Astrocyte of the spinal cord (primary cell): Measurements from ENCODE around the gene TIAM1.

Source experiments
- DNase-seq: peaks from one replicate; pipeline ENCODE4 v3.0.0; 2011; ENCODE audit warnings: low read depth, low spot score
- H3K4me3 ChIP-seq: 2 replicates; pipeline ENCODE4 v1.5.1; 2011; ENCODE audit warnings: low read depth, mild to moderate bottlenecking, low read length, moderate library complexity
- CTCF ChIP-seq: IDR thresholded peaks from 2 replicates; pipeline ENCODE4 v1.5.1; 2012; ENCODE audit warnings: low read depth, mild to moderate bottlenecking, low read length, inconsistent platforms
- in situ Hi-C: cut with HindIII; loops from 2 replicates; pipeline ENCODE4 v1.10.0; 2017; ENCODE audit warnings: low sequenced_read_pairs

The TIAM1 gene

DNA sequence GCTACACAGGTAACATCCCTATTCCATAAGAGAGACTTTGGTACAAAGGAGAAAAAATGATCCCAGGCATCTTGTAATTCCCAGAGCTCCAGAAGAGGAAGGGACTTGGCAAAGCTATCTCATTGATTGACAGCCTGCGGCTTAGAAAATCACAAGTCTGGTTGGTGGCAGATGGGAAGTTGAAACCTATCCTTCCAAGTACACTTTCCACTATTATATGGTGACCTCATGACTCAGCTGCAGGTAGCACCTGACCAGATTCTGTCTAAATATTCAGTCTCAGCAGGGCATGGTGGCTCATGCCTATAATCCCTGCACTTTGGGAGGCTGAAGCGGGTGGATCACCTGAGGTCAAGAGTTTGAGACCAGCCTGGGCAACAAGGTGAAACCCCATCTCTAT is 89.9 kb downstream of the TIAM1 start:
- H3K4me3 ChIP-seq: no peak overlapping the region
- no peak for TF ChIP-seq CTCF
- in situ Hi-C loops: no loop called here
- no peak for DNase-seq

DNA sequence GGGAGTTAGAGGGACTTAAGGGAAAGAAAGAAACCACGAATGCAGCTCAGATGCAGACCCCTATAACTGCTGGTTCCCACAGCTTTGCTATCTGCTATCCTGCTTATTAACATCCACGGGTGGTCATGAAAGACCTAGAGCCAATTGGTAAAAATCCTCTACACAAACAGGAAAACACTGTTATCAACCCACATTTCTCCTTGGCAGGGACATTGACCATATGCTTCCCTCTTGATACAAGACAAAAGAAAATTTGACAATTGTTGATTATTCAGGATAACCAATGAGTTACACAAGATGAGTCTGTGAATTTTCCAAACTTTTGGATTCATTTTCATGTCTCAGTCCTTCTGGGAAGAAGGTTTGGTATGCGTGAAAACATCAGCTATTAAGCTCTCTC is 90.4 kb downstream of the TIAM1 start:
- in situ Hi-C loops: no loop called here
- DNase-seq: no peak
- TF ChIP-seq CTCF: no peak
- H3K4me3 ChIP-seq: no peak overlapping the region

- DNase-seq: no peak
- TF ChIP-seq CTCF: no peak
These were observed 91.5 kb downstream of the TIAM1 start for GRCh38 chr21:31252611-31253010.

DNA sequence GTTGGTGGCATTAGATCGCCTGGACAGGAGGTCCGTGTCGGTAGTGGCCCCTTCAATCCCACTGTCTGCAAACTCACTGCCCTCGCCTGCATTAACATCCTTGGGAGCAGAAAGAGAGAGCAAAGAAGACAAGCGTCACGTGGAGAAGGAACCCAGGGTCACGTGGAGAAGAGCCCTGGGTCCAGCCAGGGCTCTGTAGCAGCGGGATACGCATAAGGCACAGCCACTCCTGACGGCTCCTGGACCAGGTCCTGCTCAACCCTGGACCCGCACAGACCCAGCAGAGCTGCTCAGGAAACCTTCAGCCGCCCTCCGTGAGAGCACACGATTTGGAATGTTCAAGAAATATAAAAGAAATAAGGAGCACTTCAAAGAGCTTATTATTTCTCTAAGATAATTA is 92.0 kb downstream of the TIAM1 start:
- no peak overlapping the region for H3K4me3 ChIP-seq
- in situ Hi-C loops: no loop called here
- DNase-seq: no peak

More at GRCh38 chr21:31252611-31253010, 91.5 kb downstream of the TIAM1 start:
- in situ Hi-C loops: no loop called here
- H3K4me3 ChIP-seq: no peak overlapping the region

DNA sequence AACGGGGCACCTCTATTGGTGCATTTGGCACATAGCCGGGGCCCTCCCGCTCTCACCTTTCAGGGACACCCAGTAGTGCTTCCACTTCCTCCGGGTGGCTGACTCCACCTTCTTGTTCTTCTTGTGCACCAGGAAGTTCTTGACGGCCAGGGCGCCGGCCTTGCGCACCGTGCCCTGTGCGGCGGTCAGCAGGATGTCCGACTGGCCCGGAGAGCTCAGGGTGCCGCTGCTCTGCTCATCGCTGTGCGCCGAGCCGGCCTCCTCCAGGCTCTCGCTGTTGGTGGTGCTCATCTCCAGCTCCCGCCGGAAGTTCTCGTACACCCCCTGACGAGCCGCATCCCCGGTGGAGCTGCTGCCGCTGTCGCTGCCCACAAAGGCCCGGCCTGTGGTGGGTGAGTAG is 92.4 kb downstream of the TIAM1 start:
- H3K4me3 ChIP-seq: no peak overlapping the region
- no peak for TF ChIP-seq CTCF
- no peak for DNase-seq
- in situ Hi-C loops: no loop called here

More for the DNA sequence above, 92.0 kb downstream of the TIAM1 start:
- TF ChIP-seq CTCF: no peak

DNA sequence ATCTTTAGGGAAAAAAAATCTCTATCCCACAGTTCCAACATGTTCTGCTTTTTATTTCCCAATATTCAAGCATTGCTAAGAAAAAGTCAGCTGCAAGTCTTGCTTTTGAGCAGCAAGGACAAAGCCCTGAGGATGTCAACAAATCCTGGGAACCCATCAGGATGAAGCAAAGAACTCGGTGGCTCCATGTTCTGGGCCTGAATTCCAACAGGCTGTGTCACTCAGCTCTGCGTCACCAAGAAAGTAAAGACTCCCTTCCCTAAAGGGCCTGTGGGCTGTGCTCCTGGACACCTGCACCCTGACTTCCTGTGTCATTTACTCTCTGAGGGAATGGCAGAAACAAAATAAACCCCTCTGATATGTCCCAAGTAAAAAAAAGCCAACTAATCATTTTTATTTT is 95.5 kb downstream of the TIAM1 start:
- in situ Hi-C loops: no loop called here
- no peak overlapping the region for H3K4me3 ChIP-seq
- TF ChIP-seq CTCF: no peak
- peak; percentile 66 for DNase-seq

DNA sequence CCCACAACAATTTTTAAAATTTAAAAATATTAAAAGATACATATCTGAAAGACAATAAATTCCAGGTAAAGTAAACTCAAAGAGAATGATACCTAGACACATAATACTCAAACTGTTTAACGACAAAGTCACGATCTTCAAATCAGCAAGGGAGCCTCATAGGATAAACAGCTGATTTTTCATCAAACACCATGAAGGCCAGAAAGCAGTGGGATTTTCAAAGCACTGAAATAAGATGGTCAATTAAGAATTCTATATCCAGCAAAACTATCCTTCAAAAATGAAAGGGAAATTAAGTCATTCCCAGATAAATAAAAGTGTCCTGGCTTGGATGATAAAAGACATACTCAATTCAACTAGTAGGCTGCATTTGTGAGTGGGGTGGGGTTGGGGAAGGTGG is 100.5 kb downstream of the TIAM1 start:
- in situ Hi-C loops: no loop called here
- TF ChIP-seq CTCF: no peak
- DNase-seq: no peak
- H3K4me3 ChIP-seq: no peak overlapping the region
